Measurements from ENCODE around the gene THSD4. TPM values are rescaled to one million over a fixed set of nuclear protein-coding genes. Genes with fewer than 3 reads are reported as not detected.

THSD4 gene
- polyA plus RNA-seq, 1 donor (not counting 4 experiments of a cell fraction or from before 2014, with no cell fraction given) = 24.5 TPM

- TF ChIP-seq CTCF (optimal IDR thresholded peaks at IDR 0.05 in 1 of 3, IDR thresholded peaks at IDR 0.05 in 1 of 3, conservative IDR thresholded peaks at IDR 0.05 in 1 of 3; ENCODE audit: extremely low read depth in 1 of 3, insufficient read depth in 2 of 3, low read length in 3 of 3) = no peak
- no peak for TF ChIP-seq EZH2 (IDR thresholded peaks at IDR 0.05; ENCODE audit: low read length)
- Histone ChIP-seq H4K20me1 (ENCODE audit: control insufficient read depth, extremely low read depth, insufficient read depth, low read length) (no peaks in the 10 kb centered on the region), H2AFZ (ENCODE audit: control insufficient read depth, low read length) (no peak overlapping the region), H3K27me3 (ENCODE audit: control insufficient read depth, extremely low read depth, insufficient read depth, low read length) (no peaks in the 10 kb centered on the region), H3K4me1 (ENCODE audit: control insufficient read depth, extremely low read depth, insufficient read depth, low read length) (peaks cover 11% of the 10 kb centered on the region), H3K9me3 (ENCODE audit: control insufficient read depth, low read depth, low read length) (no peaks in the 10 kb centered on the region), H3K36me3 (ENCODE audit: control insufficient read depth in 2 of 2, extremely low read depth in 1 of 2, insufficient read depth in 2 of 2, low read length in 2 of 2) (peaks cover 5 to 8% of the 10 kb centered on the region in 2 experiments), H3K27ac (ENCODE audit: control insufficient read depth, insufficient read depth, low read length) (peak overlapping the region; percentile 29), H3K4me2 (ENCODE audit: control insufficient read depth, extremely low read depth, insufficient read depth, low read depth, low read length) (no peak overlapping the region), H3K79me2 (ENCODE audit: control insufficient read depth, insufficient read depth, low read length) (peaks cover 4% of the 10 kb centered on the region), H3K9me1 (ENCODE audit: control insufficient read depth, extremely low read depth, insufficient read depth, low read length) (no peaks in the 10 kb centered on the region), H3K9ac (ENCODE audit: control insufficient read depth, extremely low read depth, insufficient read depth, low read length) (no peak overlapping the region), H3K4me3 (ENCODE audit: control insufficient read depth in 2 of 3, extremely low read depth in 1 of 3, insufficient read depth in 2 of 3, low read depth in 1 of 3, low read length in 3 of 3) (no peak overlapping the region)
- dilution Hi-C loops (cut with MboI; ENCODE audit: extremely low pct_ligation_motif_present, low sequenced_read_pairs) = no loop called here
- no peak for DNase-seq (ENCODE audit: low read depth, low spot score)
- FAIRE-seq = no peak
Measured at GRCh38 chr15:71362987-71363968, 248.0 kb downstream of the THSD4 start.

DNA sequence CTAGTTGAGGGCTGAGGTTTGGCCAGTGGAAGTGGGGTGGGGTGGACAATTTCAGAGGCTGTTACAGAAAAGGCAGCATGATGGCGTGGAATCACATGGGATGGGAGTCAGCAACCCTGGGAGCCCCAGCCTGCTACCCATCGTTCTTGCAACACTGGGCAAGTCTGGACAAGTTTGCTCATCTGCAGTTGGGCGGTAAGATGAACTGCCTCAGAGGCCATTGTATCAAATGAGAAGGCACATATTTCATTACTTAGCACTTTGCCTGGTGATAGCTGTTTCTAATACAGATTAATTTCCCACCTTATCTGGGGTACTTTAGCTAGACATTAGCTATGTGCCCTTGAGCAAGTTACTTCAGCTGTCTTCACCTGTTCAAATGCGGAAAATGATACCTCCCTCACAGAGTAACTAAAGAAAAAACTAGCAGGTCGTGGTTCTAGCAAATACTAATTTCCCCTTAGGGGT, 248.9 kb downstream of the THSD4 start:
- Histone ChIP-seq H3K36me3 (ENCODE audit: control insufficient read depth in 2 of 2, extremely low read depth in 1 of 2, insufficient read depth in 2 of 2, low read length in 2 of 2) (peaks cover under 1 to 2% of the 10 kb centered on the region in 2 experiments), H3K9ac (ENCODE audit: control insufficient read depth, extremely low read depth, insufficient read depth, low read length) (no peak overlapping the region), H2AFZ (ENCODE audit: control insufficient read depth, low read length) (no peak overlapping the region), H3K4me3 (ENCODE audit: control insufficient read depth in 2 of 3, extremely low read depth in 1 of 3, insufficient read depth in 2 of 3, low read depth in 1 of 3, low read length in 3 of 3) (no peak overlapping the region), H3K27ac (ENCODE audit: control insufficient read depth, insufficient read depth, low read length) (peak overlapping the region; percentile 29), H3K4me2 (ENCODE audit: control insufficient read depth, extremely low read depth, insufficient read depth, low read depth, low read length) (no peak overlapping the region), H3K9me1 (ENCODE audit: control insufficient read depth, extremely low read depth, insufficient read depth, low read length) (no peaks in the 10 kb centered on the region), H3K27me3 (ENCODE audit: control insufficient read depth, extremely low read depth, insufficient read depth, low read length) (no peaks in the 10 kb centered on the region), H3K9me3 (ENCODE audit: control insufficient read depth, low read depth, low read length) (no peaks in the 10 kb centered on the region), H3K79me2 (ENCODE audit: control insufficient read depth, insufficient read depth, low read length) (peaks cover 4% of the 10 kb centered on the region), H3K4me1 (ENCODE audit: control insufficient read depth, extremely low read depth, insufficient read depth, low read length) (peaks cover 11% of the 10 kb centered on the region), H4K20me1 (ENCODE audit: control insufficient read depth, extremely low read depth, insufficient read depth, low read length) (no peaks in the 10 kb centered on the region)
- peak; percentile 59 for DNase-seq (ENCODE audit: low read depth, low spot score)
- TF ChIP-seq CTCF (optimal IDR thresholded peaks at IDR 0.05 in 1 of 3, IDR thresholded peaks at IDR 0.05 in 1 of 3, conservative IDR thresholded peaks at IDR 0.05 in 1 of 3; ENCODE audit: extremely low read depth in 1 of 3, insufficient read depth in 2 of 3, low read length in 3 of 3) (no peak), EZH2 (IDR thresholded peaks at IDR 0.05; ENCODE audit: low read length) (no peak)
- dilution Hi-C loops (cut with MboI; ENCODE audit: extremely low pct_ligation_motif_present, low sequenced_read_pairs) = no loop called here
- FAIRE-seq = peak; percentile 95
